NCI-H128 (cell line): ENCODE measurements around the gene AQP3.
"Not testable (repeated sequence)": the region's sequence is repeated elsewhere in the genome, so short reads cannot be mapped to it uniquely, and the experiment has no call there.

ENCODE experiments used
- DNase-seq: peaks from one replicate; lab custom pipeline; 2025; ENCODE audit not compliant: unreplicated experiment; lab: John Stamatoyannopoulos, UW

AQP3 gene

GRCh38 chr9:33442125-33442524 lies 5.3 kb downstream of the AQP3 start:
- no peak for DNase-seq

GRCh38 chr9:33440609-33441008 lies 6.8 kb downstream of the AQP3 start:
- DNase-seq, result no peak

GRCh38 chr9:33440204-33440603 lies 7.2 kb downstream of the AQP3 start:
- no peak for DNase-seq

- DNase-seq, result no peak
Measured at GRCh38 chr9:33439731-33440130, 7.7 kb downstream of the AQP3 start.

GRCh38 chr9:33438926-33439680 lies 8.3 kb downstream of the AQP3 start:
- DNase-seq, result no peak

- no peak for DNase-seq
Measured at GRCh38 chr9:33437898-33438297, 9.5 kb downstream of the AQP3 start.

GRCh38 chr9:33437205-33437604 lies 10.2 kb downstream of the AQP3 start:
- DNase-seq, result no peak

GRCh38 chr9:33436445-33436844 lies 10.9 kb downstream of the AQP3 start:
- no peak for DNase-seq

GRCh38 chr9:33435821-33436277 lies 11.5 kb downstream of the AQP3 start:
- no peak for DNase-seq

- no peak for DNase-seq
Measured at GRCh38 chr9:33434317-33435105, 12.9 kb downstream of the AQP3 start.

GRCh38 chr9:33433871-33434270 lies 13.5 kb downstream of the AQP3 start:
- DNase-seq, result no peak

- DNase-seq, result no peak
Measured at GRCh38 chr9:33431420-33431819, 16.0 kb downstream of the AQP3 start.

GRCh38 chr9:33430942-33431341 lies 16.5 kb downstream of the AQP3 start:
- DNase-seq, result no peak

GRCh38 chr9:33429256-33429985 lies 18.0 kb downstream of the AQP3 start:
- no peak for DNase-seq

GRCh38 chr9:33426843-33427293 lies 20.5 kb downstream of the AQP3 start:
- DNase-seq, result no peak

- DNase-seq, result no peak
Measured at GRCh38 chr9:33425128-33425533, 22.3 kb downstream of the AQP3 start.

- DNase-seq, result not testable (repeated sequence)
Measured at GRCh38 chr9:33424492-33424891, 22.9 kb downstream of the AQP3 start.

GRCh38 chr9:33424043-33424442 lies 23.4 kb downstream of the AQP3 start:
- DNase-seq, result not testable (repeated sequence)

- no peak for DNase-seq
Measured at GRCh38 chr9:33419708-33420303, 27.6 kb downstream of the AQP3 start.

GRCh38 chr9:33418090-33418489 lies 29.3 kb downstream of the AQP3 start:
- DNase-seq, result no peak

- DNase-seq, result no peak
Measured at GRCh38 chr9:33416996-33417395, 30.4 kb downstream of the AQP3 start.
